ENCODE measurements around the gene OR4D11.

DNA sequence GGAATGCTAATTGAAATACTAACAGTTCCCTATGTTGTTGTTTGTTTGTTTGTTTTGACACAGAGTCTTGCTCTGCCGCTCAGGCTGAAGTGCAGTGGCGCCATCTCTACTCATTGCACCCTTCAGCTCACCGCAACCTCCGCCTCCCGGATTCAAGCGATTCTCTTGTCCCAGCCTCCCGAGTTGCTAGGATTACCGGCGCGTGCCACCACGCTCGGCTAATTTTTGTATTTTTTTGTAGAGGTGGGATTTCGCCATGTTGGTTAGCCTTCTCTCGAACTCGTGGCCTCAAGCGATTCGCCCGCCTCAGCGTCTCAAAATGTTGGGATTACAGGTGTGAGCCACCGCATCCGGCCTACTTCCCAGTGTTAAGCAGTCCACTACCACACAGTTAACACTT is 49.9 kb downstream of the OR4D11 start:
- no peak for TF ChIP-seq POLR2AphosphoS5 (IDR thresholded peaks at IDR 0.05)
- TF ChIP-seq POLR2A (IDR thresholded peaks at IDR 0.05) = no peak
- no peak for TF ChIP-seq EP300 (IDR thresholded peaks at IDR 0.05; ENCODE audit: low read depth)
- TF ChIP-seq, protein P1, sequence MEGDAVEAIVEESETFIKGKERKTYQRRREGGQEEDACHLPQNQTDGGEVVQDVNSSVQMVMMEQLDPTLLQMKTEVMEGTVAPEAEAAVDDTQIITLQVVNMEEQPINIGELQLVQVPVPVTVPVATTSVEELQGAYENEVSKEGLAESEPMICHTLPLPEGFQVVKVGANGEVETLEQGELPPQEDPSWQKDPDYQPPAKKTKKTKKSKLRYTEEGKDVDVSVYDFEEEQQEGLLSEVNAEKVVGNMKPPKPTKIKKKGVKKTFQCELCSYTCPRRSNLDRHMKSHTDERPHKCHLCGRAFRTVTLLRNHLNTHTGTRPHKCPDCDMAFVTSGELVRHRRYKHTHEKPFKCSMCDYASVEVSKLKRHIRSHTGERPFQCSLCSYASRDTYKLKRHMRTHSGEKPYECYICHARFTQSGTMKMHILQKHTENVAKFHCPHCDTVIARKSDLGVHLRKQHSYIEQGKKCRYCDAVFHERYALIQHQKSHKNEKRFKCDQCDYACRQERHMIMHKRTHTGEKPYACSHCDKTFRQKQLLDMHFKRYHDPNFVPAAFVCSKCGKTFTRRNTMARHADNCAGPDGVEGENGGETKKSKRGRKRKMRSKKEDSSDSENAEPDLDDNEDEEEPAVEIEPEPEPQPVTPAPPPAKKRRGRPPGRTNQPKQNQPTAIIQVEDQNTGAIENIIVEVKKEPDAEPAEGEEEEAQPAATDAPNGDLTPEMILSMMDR (IDR thresholded peaks at IDR 0.05) = no peak

Data from transverse colon (tissue), 4 donors.